GM15510 (cell line): ENCODE results near the gene XAGE5.
"Not testable (repeated sequence)": the region's sequence is repeated elsewhere in the genome, so short reads cannot be mapped to it uniquely, and the experiment has no call there.

Source experiments
- POLR2A ChIP-seq: IDR thresholded peaks from 3 replicates; pipeline ENCODE4 v1.6.1; 2011; ENCODE audit warnings: borderline replicate concordance; ENCODE audit not compliant: insufficient read length; ENCODE audit errors: extremely low read depth

Gene XAGE5

GRCh38 chrX:52811065-52811625, at the start of gene XAGE5:
TSS of gene XAGE5 (plus strand) at chrX:52811287. CDS start at chrX:52812567, 1,280 bp downstream.
- TF ChIP-seq POLR2A = no peak

DNA sequence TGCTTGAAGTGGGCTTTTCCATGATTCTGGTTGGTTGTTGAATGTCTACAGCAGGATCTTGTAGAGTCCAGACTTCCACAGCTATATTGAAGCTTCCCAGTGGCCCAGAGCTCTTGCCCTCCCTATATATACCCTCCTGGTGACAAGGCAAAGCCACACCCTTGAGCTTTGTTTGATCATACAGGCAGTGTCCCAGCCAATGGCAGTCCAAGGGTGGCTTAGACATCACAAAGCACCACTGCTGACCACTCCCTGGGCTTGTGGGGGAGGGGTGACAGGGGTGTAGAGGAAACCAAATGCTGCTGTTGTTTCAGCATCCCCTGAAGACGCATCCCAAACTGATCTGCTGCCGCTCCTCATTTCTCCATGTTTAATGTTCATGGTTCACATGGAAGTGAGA, 13.8 kb upstream of the XAGE5 start, which contains the start of gene SPANXN5:
Gene SPANXN5, minus strand, starts transcription at position 101 of the 400 bp plus-strand sequence. Its CDS starts 79 bp downstream, at position 22.
- TF ChIP-seq POLR2A = not testable (repeated sequence)

DNA sequence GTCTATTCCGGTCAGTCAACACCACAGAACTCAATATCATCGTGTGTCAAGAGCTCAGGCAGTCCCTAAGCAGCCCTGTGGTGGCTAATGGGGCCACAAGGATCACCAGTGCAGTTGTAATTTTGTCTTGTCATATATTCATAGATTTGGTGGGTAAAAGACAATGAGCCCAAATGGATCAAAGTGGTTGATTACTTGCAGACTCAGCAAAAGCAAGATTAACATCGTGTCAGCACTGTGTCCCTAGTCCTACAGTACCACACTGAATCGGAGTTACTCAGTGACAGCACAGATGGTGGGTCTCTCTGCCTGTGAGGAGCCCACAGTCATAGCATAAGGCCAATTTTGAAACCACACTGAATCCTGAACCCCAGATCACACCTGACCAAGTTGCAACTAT, 8.7 kb downstream of the XAGE5 start:
- TF ChIP-seq POLR2A = no peak

DNA sequence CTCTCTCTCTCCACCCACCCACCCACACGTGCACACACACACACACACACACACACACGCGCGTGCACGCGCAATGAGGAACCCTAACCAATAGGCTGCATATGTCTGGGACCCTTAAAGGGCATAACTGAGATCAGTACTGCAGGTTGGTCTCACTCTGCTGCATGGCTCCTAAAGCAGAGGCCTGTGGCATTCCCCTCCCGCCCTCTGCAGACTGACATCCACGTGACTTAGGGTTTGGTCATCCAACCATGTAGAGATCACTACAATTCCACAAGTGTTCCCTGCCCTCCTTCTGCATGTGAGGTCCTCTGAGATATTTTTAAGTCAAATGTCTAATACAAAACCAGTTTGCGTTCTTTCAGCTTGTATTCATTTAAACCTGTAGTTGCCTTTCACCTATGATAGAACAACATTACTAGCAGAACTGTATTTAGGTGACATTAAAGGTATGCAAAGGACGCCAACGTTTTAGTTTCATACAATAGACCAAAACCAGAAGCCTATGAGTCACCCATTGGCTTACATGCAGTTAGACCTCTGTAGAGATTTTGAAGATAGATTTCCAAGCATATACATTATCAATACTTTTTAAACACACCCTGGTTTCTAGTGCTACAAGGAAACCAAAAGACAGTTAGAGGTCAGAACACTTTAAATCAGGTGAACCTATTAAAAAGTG, 10.1 kb downstream of the XAGE5 start:
- TF ChIP-seq POLR2A = no peak

- TF ChIP-seq POLR2A = no peak
Measured at GRCh38 chrX:52824608-52825007, 13.5 kb downstream of the XAGE5 start.

GRCh38 chrX:52830551-52830950, 19.5 kb downstream of the XAGE5 start:
- TF ChIP-seq POLR2A = no peak

DNA sequence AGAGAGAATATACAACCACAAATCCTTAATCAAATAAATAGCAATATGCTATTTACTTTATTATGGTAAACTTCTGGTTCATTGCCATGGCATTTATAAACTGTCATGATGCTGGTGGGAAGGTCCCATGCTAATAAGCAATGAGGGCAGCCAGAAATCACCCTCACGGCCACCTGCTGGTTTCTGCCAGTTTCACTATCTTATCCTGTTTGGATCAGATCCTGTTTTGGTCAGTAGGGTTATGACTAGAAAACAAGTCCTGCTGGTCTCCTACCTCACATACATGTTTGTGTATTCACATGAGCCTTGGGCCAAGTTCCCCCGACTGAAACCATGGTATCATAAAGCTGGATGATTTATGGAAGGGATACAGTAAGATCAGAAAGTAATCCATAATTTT, 28.1 kb downstream of the XAGE5 start:
- no peak for TF ChIP-seq POLR2A

- TF ChIP-seq POLR2A = no peak
Measured at GRCh38 chrX:52852110-52852860, 41.2 kb downstream of the XAGE5 start.

DNA sequence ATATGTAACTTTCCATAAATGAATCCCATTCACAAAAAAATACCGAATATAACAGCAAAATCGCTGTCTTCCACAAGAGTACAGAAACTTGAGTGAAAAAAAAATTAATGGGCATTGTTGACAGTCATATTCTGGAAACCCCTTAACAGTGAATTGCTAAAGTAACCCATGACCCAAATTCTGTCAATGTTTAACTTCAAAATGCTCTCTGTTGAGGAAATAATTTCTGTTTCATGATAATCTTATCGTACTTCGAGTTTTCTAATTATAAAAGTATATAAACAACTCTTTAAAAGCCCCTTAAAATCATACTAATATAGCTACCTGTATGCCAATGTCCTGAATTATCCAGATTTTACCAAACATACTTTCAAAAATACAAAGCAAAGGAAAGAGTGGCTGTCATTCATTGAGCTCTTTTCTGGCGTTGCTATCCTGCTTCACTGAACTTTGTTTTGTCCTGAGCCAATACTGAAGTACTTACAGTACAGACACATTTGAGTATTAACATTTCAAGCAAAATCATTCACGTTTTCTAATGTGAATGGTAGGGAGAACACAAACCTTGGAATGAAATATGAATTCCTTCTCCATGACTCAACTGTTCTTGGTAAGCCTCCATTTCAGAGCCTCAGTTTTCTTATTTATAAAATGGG, 54.4 kb downstream of the XAGE5 start:
- no peak for TF ChIP-seq POLR2A
